ENCODE results near the gene STIL. TPM values are rescaled to one million over a fixed set of nuclear protein-coding genes. Genes with fewer than 3 reads are reported as not detected.

STIL gene
- total and polyA plus RNA-seq, 2 of the 13 experiments (the other 11 are each of a cell fraction or from before 2014, with no cell fraction given), result 13.7 to 18.6 TPM

DNA sequence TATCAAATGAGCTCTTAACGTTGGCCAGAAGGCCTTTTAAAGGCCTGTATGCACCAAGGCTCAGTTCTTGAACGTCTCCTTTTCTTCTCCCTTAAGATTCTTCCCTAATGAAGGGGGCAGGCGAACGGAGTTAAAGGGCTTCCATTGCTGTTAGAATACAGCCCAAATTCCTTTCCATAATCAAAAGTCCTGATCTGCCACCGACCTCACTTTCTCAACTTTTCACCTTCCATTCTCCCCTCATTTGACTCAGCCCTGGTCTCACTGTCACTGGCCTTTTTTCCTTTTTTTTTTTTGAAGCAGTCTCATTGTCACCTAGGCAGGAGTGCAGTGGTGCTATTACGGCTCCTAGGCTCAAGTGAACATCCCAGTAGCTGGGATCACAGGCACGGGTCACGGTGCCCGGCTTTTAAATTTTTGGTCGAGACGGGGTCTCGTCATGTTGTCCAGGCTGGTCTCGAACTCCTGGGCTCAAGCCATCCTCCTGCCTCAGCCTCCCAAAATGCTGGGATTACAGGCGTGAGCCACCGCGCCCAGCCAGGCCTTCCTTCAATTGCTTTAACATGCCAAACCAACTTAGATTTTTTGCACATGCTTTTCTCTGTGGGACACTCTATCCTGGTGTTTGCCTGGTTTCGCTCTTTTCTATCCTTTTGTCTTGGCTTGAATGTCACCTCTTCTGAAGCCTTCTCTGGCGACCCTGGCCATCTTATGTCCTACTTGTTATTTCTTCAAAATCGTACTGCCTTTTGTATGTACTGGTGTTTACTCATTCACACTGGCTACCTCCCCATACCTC lies 19.0 kb upstream of the STIL start (continued):
- no peak for TF ChIP-seq MTF1 (CRISPR knock-in tag; IDR thresholded peaks at IDR 0.05)
- TF ChIP-seq, protein P1, sequence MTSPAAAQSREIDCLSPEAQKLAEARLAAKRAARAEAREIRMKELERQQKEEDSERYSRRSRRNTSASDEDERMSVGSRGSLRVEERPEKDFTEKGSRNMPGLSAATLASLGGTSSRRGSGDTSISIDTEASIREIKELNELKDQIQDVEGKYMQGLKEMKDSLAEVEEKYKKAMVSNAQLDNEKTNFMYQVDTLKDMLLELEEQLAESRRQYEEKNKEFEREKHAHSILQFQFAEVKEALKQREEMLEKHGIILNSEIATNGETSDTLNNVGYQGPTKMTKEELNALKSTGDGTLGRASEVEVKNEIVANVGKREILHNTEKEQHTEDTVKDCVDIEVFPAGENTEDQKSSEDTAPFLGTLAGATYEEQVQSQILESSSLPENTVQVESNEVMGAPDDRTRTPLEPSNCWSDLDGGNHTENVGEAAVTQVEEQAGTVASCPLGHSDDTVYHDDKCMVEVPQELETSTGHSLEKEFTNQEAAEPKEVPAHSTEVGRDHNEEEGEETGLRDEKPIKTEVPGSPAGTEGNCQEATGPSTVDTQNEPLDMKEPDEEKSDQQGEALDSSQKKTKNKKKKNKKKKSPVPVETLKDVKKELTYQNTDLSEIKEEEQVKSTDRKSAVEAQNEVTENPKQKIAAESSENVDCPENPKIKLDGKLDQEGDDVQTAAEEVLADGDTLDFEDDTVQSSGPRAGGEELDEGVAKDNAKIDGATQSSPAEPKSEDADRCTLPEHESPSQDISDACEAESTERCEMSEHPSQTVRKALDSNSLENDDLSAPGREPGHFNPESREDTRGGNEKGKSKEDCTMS (CRISPR knock-in tag; conservative IDR thresholded peaks at IDR 0.05), result no peak
- no peak for TF ChIP-seq SRSF1 (optimal IDR thresholded peaks at IDR 0.05; ENCODE audit: low read depth, low read length)
- TF ChIP-seq NCOR1 (IDR thresholded peaks at IDR 0.05; ENCODE audit: borderline replicate concordance, low read length), result no peak
- no peak for TF ChIP-seq ZNF570 (CRISPR knock-in tag; IDR thresholded peaks at IDR 0.05; ENCODE audit: borderline replicate concordance)
- TF ChIP-seq ZNF563 (CRISPR knock-in tag; IDR thresholded peaks at IDR 0.05), result no peak
- no peak for TF ChIP-seq PPARG (CRISPR knock-in tag; conservative IDR thresholded peaks at IDR 0.05)
- no peak for TF ChIP-seq DNMT1 (CRISPR knock-in tag; IDR thresholded peaks at IDR 0.05)
- TF ChIP-seq ZNF367 (CRISPR knock-in tag; IDR thresholded peaks at IDR 0.05; ENCODE audit: borderline replicate concordance), result no peak
- TF ChIP-seq SP2 (CRISPR knock-in tag; IDR thresholded peaks at IDR 0.05), result no peak
- no peak for TF ChIP-seq ZNF501 (CRISPR knock-in tag; IDR thresholded peaks at IDR 0.05)
- TF ChIP-seq ZNF33B (CRISPR knock-in tag; IDR thresholded peaks at IDR 0.05), result 0 out of 2 replicates have a peak, but pooled peaks have one; percentile 72
- peak; percentile 52; the same call in 1 of the 2 replicates for TF ChIP-seq SRY (CRISPR knock-in tag; IDR thresholded peaks at IDR 0.05)
- TF ChIP-seq RARA (CRISPR knock-in tag; IDR thresholded peaks at IDR 0.05), result no peak
- TF ChIP-seq, protein P2, sequence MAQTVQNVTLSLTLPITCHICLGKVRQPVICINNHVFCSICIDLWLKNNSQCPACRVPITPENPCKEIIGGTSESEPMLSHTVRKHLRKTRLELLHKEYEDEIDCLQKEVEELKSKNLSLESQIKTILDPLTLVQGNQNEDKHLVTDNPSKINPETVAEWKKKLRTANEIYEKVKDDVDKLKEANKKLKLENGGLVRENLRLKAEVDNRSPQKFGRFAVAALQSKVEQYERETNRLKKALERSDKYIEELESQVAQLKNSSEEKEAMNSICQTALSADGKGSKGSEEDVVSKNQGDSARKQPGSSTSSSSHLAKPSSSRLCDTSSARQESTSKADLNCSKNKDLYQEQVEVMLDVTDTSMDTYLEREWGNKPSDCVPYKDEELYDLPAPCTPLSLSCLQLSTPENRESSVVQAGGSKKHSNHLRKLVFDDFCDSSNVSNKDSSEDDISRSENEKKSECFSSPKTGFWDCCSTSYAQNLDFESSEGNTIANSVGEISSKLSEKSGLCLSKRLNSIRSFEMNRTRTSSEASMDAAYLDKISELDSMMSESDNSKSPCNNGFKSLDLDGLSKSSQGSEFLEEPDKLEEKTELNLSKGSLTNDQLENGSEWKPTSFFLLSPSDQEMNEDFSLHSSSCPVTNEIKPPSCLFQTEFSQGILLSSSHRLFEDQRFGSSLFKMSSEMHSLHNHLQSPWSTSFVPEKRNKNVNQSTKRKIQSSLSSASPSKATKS (CRISPR knock-in tag; IDR thresholded peaks at IDR 0.05), result no peak
- TF ChIP-seq FOXJ3 (CRISPR knock-in tag; IDR thresholded peaks at IDR 0.05; ENCODE audit: borderline replicate concordance), result no peak

Measured in HepG2 (cell line).